ENCODE data around the gene VCX3A. TPM values are rescaled to one million over a fixed set of nuclear protein-coding genes. Genes with fewer than 3 reads are reported as not detected.

VCX3A gene
- total and polyA plus RNA-seq, 2 donors (not counting 1 experiment from before 2014, with no cell fraction given) = not detected

DNA sequence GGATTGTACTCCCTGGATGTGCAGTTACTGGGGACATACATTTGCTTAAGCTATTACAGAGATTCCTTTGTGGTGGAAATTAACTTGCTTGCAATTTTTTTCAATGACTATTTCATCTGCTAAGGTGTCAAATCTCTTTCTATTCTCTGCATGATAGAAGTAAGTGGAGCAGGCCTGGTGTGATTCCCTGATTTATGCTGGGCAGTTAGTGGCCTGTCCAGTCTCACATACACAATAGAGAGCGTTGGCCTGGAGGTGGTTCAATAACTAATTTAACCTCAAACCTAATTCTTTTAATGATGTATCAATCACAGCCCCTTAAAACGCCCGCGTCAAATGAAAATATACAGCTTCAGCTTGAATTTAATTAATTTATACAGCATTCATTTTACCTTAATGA lies 28.5 kb downstream of the VCX3A start:
- no peaks in the 10 kb centered on the region for H3K79me2 ChIP-seq (ENCODE audit: control insufficient read depth, insufficient read depth, low read length)
- no peaks in the 10 kb centered on the region for H3K36me3 ChIP-seq (ENCODE audit: control insufficient read depth, insufficient read depth, low read length)
- H4K20me1 ChIP-seq (ENCODE audit: control insufficient read depth, extremely low read depth, insufficient read depth, low read length) = no peaks in the 10 kb centered on the region
- TF ChIP-seq, protein P1, sequence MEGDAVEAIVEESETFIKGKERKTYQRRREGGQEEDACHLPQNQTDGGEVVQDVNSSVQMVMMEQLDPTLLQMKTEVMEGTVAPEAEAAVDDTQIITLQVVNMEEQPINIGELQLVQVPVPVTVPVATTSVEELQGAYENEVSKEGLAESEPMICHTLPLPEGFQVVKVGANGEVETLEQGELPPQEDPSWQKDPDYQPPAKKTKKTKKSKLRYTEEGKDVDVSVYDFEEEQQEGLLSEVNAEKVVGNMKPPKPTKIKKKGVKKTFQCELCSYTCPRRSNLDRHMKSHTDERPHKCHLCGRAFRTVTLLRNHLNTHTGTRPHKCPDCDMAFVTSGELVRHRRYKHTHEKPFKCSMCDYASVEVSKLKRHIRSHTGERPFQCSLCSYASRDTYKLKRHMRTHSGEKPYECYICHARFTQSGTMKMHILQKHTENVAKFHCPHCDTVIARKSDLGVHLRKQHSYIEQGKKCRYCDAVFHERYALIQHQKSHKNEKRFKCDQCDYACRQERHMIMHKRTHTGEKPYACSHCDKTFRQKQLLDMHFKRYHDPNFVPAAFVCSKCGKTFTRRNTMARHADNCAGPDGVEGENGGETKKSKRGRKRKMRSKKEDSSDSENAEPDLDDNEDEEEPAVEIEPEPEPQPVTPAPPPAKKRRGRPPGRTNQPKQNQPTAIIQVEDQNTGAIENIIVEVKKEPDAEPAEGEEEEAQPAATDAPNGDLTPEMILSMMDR (conservative IDR thresholded peaks at IDR 0.05 in 1 of 2, IDR thresholded peaks at IDR 0.05 in 1 of 2; ENCODE audit: low read depth in 1 of 2, low read length in 2 of 2) = no peak
- no peak for TF ChIP-seq EZH2 (IDR thresholded peaks at IDR 0.05; ENCODE audit: low read length, missing control alignments)
- DNase-seq (ENCODE audit: low read depth in 2 of 2) = no peak
- no peak overlapping the region for H3K4me2 ChIP-seq (ENCODE audit: extremely low read depth, insufficient read depth, low read length)
- no peak overlapping the region for H3K27ac ChIP-seq (ENCODE audit: insufficient read depth, low read length)
- no peak overlapping the region for H3K4me3 ChIP-seq (replicated peaks in 1 of 4; ENCODE audit: control extremely low read depth in 1 of 4, insufficient read depth in 1 of 4, low read depth in 3 of 4, low read length in 4 of 4)
- no peaks in the 10 kb centered on the region for H3K9me3 ChIP-seq (ENCODE audit: control insufficient read depth, insufficient read depth, low read depth, low read length)
- no peaks in the 10 kb centered on the region for H3K27me3 ChIP-seq (ENCODE audit: control insufficient read depth, insufficient read depth, low read length)
- no peak overlapping the region for H2AFZ ChIP-seq (ENCODE audit: low read length)
- H3K4me1 ChIP-seq (ENCODE audit: control insufficient read depth, extremely low read depth, insufficient read depth, low read length) = no peaks in the 10 kb centered on the region
- H3K9ac ChIP-seq (ENCODE audit: insufficient read depth, low read length) = no peak overlapping the region

DNA sequence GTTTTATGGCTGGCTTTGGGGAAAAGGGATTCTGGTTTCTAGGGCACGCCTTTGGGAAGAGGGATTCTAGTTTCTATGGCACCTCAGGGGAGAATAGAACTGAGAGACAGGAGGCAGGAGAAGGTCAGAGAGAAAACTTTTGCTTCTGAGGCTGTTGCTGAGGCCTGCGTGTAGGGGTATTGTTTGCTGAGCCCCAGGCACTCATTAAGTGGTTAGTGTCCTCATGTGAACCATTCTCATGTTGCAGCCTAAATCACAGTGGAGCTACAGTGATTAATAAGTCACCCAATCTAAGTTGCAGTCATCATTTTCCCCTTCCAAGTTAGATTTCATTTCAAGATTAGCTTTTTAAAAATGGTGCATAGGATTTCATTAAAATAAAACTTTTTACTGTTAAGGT lies 29.0 kb downstream of the VCX3A start:
- H3K36me3 ChIP-seq (ENCODE audit: control insufficient read depth, insufficient read depth, low read length) = no peaks in the 10 kb centered on the region
- no peak overlapping the region for H3K9ac ChIP-seq (ENCODE audit: insufficient read depth, low read length)
- no peak for DNase-seq (ENCODE audit: low read depth in 2 of 2)
- no peaks in the 10 kb centered on the region for H4K20me1 ChIP-seq (ENCODE audit: control insufficient read depth, extremely low read depth, insufficient read depth, low read length)
- H3K9me3 ChIP-seq (ENCODE audit: control insufficient read depth, insufficient read depth, low read depth, low read length) = no peaks in the 10 kb centered on the region
- H3K79me2 ChIP-seq (ENCODE audit: control insufficient read depth, insufficient read depth, low read length) = no peaks in the 10 kb centered on the region
- TF ChIP-seq, protein P1 (conservative IDR thresholded peaks at IDR 0.05 in 1 of 2, IDR thresholded peaks at IDR 0.05 in 1 of 2; ENCODE audit: low read depth in 1 of 2, low read length in 2 of 2) = no peak
- TF ChIP-seq EZH2 (IDR thresholded peaks at IDR 0.05; ENCODE audit: low read length, missing control alignments) = no peak
- no peak overlapping the region for H3K4me2 ChIP-seq (ENCODE audit: extremely low read depth, insufficient read depth, low read length)
- H3K27ac ChIP-seq (ENCODE audit: insufficient read depth, low read length) = no peak overlapping the region
- H3K27me3 ChIP-seq (ENCODE audit: control insufficient read depth, insufficient read depth, low read length) = no peaks in the 10 kb centered on the region
- no peaks in the 10 kb centered on the region for H3K4me1 ChIP-seq (ENCODE audit: control insufficient read depth, extremely low read depth, insufficient read depth, low read length)
- no peak overlapping the region for H3K4me3 ChIP-seq (replicated peaks in 1 of 4; ENCODE audit: control extremely low read depth in 1 of 4, insufficient read depth in 1 of 4, low read depth in 3 of 4, low read length in 4 of 4)
- no peak overlapping the region for H2AFZ ChIP-seq (ENCODE audit: low read length)

DNA sequence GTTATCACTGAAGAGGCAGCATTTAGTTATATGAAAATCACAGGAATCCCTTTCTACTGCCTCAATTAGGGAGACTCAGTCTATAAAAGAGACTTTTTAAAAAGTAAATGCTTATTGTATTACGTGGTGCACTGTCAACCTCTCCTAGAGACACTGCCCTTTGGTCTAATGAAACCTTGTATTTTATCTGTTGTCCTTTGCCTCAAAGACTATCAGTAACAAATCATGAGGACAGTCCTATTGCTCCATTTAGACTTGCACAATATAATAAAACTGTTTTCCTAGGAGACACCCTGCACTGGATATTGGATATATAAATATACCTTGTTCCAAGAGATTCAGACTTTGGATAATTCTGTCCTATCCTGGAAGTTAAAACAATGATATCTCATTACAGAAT lies 34.2 kb downstream of the VCX3A start:
- no peaks in the 10 kb centered on the region for H3K4me1 ChIP-seq (ENCODE audit: control insufficient read depth, extremely low read depth, insufficient read depth, low read length)
- H3K4me2 ChIP-seq (ENCODE audit: extremely low read depth, insufficient read depth, low read length) = no peak overlapping the region
- no peak overlapping the region for H3K4me3 ChIP-seq (replicated peaks in 1 of 4; ENCODE audit: control extremely low read depth in 1 of 4, insufficient read depth in 1 of 4, low read depth in 3 of 4, low read length in 4 of 4)
- H3K27me3 ChIP-seq (ENCODE audit: control insufficient read depth, insufficient read depth, low read length) = no peaks in the 10 kb centered on the region
- no peak for DNase-seq (ENCODE audit: low read depth in 2 of 2)
- no peaks in the 10 kb centered on the region for H3K79me2 ChIP-seq (ENCODE audit: control insufficient read depth, insufficient read depth, low read length)
- no peaks in the 10 kb centered on the region for H3K36me3 ChIP-seq (ENCODE audit: control insufficient read depth, insufficient read depth, low read length)
- H3K27ac ChIP-seq (ENCODE audit: insufficient read depth, low read length) = no peak overlapping the region
- no peaks in the 10 kb centered on the region for H3K9me3 ChIP-seq (ENCODE audit: control insufficient read depth, insufficient read depth, low read depth, low read length)
- no peaks in the 10 kb centered on the region for H4K20me1 ChIP-seq (ENCODE audit: control insufficient read depth, extremely low read depth, insufficient read depth, low read length)
- no peak overlapping the region for H2AFZ ChIP-seq (ENCODE audit: low read length)
- no peak for TF ChIP-seq EZH2 (IDR thresholded peaks at IDR 0.05; ENCODE audit: low read length, missing control alignments)
- TF ChIP-seq, protein P1 (conservative IDR thresholded peaks at IDR 0.05 in 1 of 2, IDR thresholded peaks at IDR 0.05 in 1 of 2; ENCODE audit: low read depth in 1 of 2, low read length in 2 of 2) = no peak
- no peak overlapping the region for H3K9ac ChIP-seq (ENCODE audit: insufficient read depth, low read length)
